Esophagus squamous epithelium (tissue), 5 donors: ENCODE results near the gene CLSTN2. TPM values are rescaled to one million over a fixed set of nuclear protein-coding genes. Genes with fewer than 3 reads are reported as not detected.

Experiments used
- DNase-seq: peaks from one replicate; lab custom pipeline; 2025; lab: John Stamatoyannopoulos, UW
- H3K27ac ChIP-seq, 4 donors: fragments of 200-600 bp; sonication (generic); one replicate each; pipeline ENCODE4 v1.5.1; 2016 to 2019; ENCODE audit warnings: mild to moderate bottlenecking in 1 of 4
- H3K27me3 ChIP-seq, 4 donors: fragments of 200-600 bp; sonication (generic); 1 replicate in 3 of 4; 2 replicates in 1 of 4; pipeline versions ENCODE4 v1.5.1 to v1.6.0; 2017 to 2021; ENCODE audit warnings: antibody characterized with exemption in 1 of 4
- H3K36me3 ChIP-seq, 3 donors: fragments of 200-600 bp; sonication (generic); one replicate each; pipeline ENCODE4 v1.5.1; 2016 to 2019
- H3K4me1 ChIP-seq, 3 donors: fragments of 200-600 bp; sonication (generic); one replicate each; pipeline ENCODE4 v1.5.1; 2017 to 2019
- H3K4me3 ChIP-seq, 4 donors: fragments of 200-600 bp; sonication (generic); 1 replicate in 3 of 4; 2 replicates in 1 of 4; pipeline ENCODE4 v1.5.1; 2016 to 2019; ENCODE audit warnings: mild to moderate bottlenecking in 2 of 4, moderate library complexity in 1 of 4
- H3K9me3 ChIP-seq, 3 donors: fragments of 200-600 bp; sonication (generic); one replicate each; pipeline ENCODE4 v1.5.1; 2016 to 2019
- CTCF ChIP-seq, 6 experiments: fragments of 450-650 bp in 4 of 6; fragments of 200-600 bp in 2 of 6; sonication (generic) in 2 of 6; IDR thresholded peaks; one replicate each; pipeline ENCODE4 v1.5.1; 2016 to 2019; ENCODE audit warnings: antibody characterized with exemption in 6 of 6, mild to moderate bottlenecking in 4 of 6, moderate library complexity in 4 of 6
- POLR2A ChIP-seq, 4 donors: fragments of 450-650 bp; IDR thresholded peaks; one replicate each; pipeline ENCODE4 v1.6.1; 2017; ENCODE audit warnings: antibody characterized with exemption in 4 of 4, mild to moderate bottlenecking in 4 of 4, moderate library complexity in 3 of 4
- WGBS, 2 donors: methylation state at CpG; one replicate each; pipeline ENCODE4 v1.1.5; 2018; 5-methylcytosine and 5-hydroxymethylcytosine counted together
- intact Hi-C: fragments of 100-400 bp; cut with DNase I; formaldehyde crosslinking; loops from one replicate; pipeline ENCODE4 v1.15.0; 2022
- total RNA-seq, 4 donors: library from RNA; depleted of rRNA; stranded (reverse); fragments of >200 nt; gene quantifications; one replicate each; pipeline ENCODE4 v1.1.0, GENCODE V29; 2016
- donor health status: DM: yes; HTN: yes; CAD: no.

CLSTN2 gene
- total RNA-seq, 4 donors from 2014 or later = 0.53 to 5.0 (median 3.1) TPM

- TF ChIP-seq POLR2A (IDR thresholded peaks at IDR 0.05) = no peak
- no peak for TF ChIP-seq CTCF (IDR thresholded peaks at IDR 0.05)
- no peaks in the 10 kb centered on the region for H3K27me3 ChIP-seq
Observed at GRCh38 chr3:140249188-140249587, 314.2 kb downstream of the CLSTN2 start.

GRCh38 chr3:140250010-140250855, 315.2 kb downstream of the CLSTN2 start:
- no peak for DNase-seq
- H3K4me1 ChIP-seq = no peaks in the 10 kb centered on the region
- H3K4me3 ChIP-seq = no peak overlapping the region
- no peaks in the 10 kb centered on the region for H3K27me3 ChIP-seq
- no peaks in the 10 kb centered on the region for H3K36me3 ChIP-seq
- intact Hi-C loops = no loop called here
- peak overlapping the region in 1 of 4 donors; percentile 39 for H3K27ac ChIP-seq
- no peaks in the 10 kb centered on the region for H3K9me3 ChIP-seq
- no peak for TF ChIP-seq POLR2A (IDR thresholded peaks at IDR 0.05)
- no peak for TF ChIP-seq CTCF (IDR thresholded peaks at IDR 0.05)
- 66 to 82% methylated on average over 7 of the region's 7 CpGs for WGBS, 2 donors

More at GRCh38 chr3:140249188-140249587, 314.2 kb downstream of the CLSTN2 start:
- no peaks in the 10 kb centered on the region for H3K9me3 ChIP-seq
- DNase-seq = no peak
- H3K36me3 ChIP-seq = no peaks in the 10 kb centered on the region
- no peak overlapping the region for H3K4me3 ChIP-seq
- no peak overlapping the region for H3K27ac ChIP-seq
- no peaks in the 10 kb centered on the region for H3K4me1 ChIP-seq
- 79 to 92% methylated on average over 3 of the region's 3 CpGs for WGBS, 2 donors
- intact Hi-C loops = no loop called here

- Histone ChIP-seq H3K9me3 (no peaks in the 10 kb centered on the region), H3K27me3 (no peaks in the 10 kb centered on the region), H3K4me1 (no peaks in the 10 kb centered on the region), H3K36me3 (no peaks in the 10 kb centered on the region), H3K4me3 (no peak overlapping the region), H3K27ac (peak overlapping the region in 1 of 4 donors; percentile 39)
- no peak for TF ChIP-seq POLR2A (IDR thresholded peaks at IDR 0.05)
- DNase-seq = no peak
- intact Hi-C loops = no loop called here
- WGBS, 2 donors = 77 to 82% methylated on average over 4 of the region's 4 CpGs
Observed at GRCh38 chr3:140250945-140251344, 316.0 kb downstream of the CLSTN2 start.

- intact Hi-C loops = no loop called here
- 28 to 35% methylated on average over 1 to 2 of the region's 2 CpGs for WGBS, 2 donors
Observed at GRCh38 chr3:140251678-140252077, 316.7 kb downstream of the CLSTN2 start.

GRCh38 chr3:140252812-140253656, 318.0 kb downstream of the CLSTN2 start:
- Histone ChIP-seq H3K36me3 (no peaks in the 10 kb centered on the region), H3K27ac (no peak overlapping the region), H3K9me3 (no peaks in the 10 kb centered on the region), H3K4me1 (no peaks in the 10 kb centered on the region), H3K4me3 (no peak overlapping the region), H3K27me3 (no peaks in the 10 kb centered on the region)
- no peak for TF ChIP-seq POLR2A (IDR thresholded peaks at IDR 0.05)
- no peak for TF ChIP-seq CTCF (IDR thresholded peaks at IDR 0.05)
- intact Hi-C loops = no loop called here
- DNase-seq = no peak
- 71 to 73% methylated on average over 9 of the region's 9 CpGs for WGBS, 2 donors

More at GRCh38 chr3:140251678-140252077, 316.7 kb downstream of the CLSTN2 start:
- Histone ChIP-seq H3K36me3 (no peaks in the 10 kb centered on the region), H3K4me3 (no peak overlapping the region), H3K27ac (no peak overlapping the region), H3K9me3 (no peaks in the 10 kb centered on the region), H3K27me3 (no peaks in the 10 kb centered on the region), H3K4me1 (no peaks in the 10 kb centered on the region)
- DNase-seq = no peak
- TF ChIP-seq CTCF (IDR thresholded peaks at IDR 0.05) (no peak), POLR2A (IDR thresholded peaks at IDR 0.05) (no peak)
